Liver (tissue), 9 donors: ENCODE results near the gene CBFA2T3. TPM values are rescaled to one million over a fixed set of nuclear protein-coding genes. Genes with fewer than 3 reads are reported as not detected.

Source experiments
- DNase-seq: peaks from one replicate; pipeline ENCODE4 v3.0.0-alpha.2; 2017; ENCODE audit warnings: low spot score
- H3K27ac ChIP-seq, 2 donors: one replicate each; pipeline ENCODE4 v1.7.0; 2013; ENCODE audit warnings: inconsistent platforms in 2 of 2, low read length in 2 of 2, control low read depth in 1 of 2, low read depth in 1 of 2, mild to moderate bottlenecking in 1 of 2
- H3K27me3 ChIP-seq, 4 donors: one replicate each; pipeline versions ENCODE4 v1.6.1 to v1.7.0; 2013; ENCODE audit warnings: low read length in 3 of 4, inconsistent platforms in 1 of 4, mild to moderate bottlenecking in 1 of 4, moderate library complexity in 1 of 4; ENCODE audit not compliant: control insufficient read depth in 4 of 4, insufficient read depth in 4 of 4
- H3K36me3 ChIP-seq, 4 donors: one replicate each; pipeline versions ENCODE4 v1.6.1 to v1.7.0; 2013; ENCODE audit warnings: low read length in 3 of 4, mild to moderate bottlenecking in 3 of 4, low read depth in 1 of 4, moderate library complexity in 1 of 4; ENCODE audit not compliant: control insufficient read depth in 4 of 4, insufficient read depth in 3 of 4
- H3K4me1 ChIP-seq, 4 donors: one replicate each; pipeline versions ENCODE4 v1.6.1 to v1.7.0; 2013; ENCODE audit warnings: low read length in 3 of 4, mild to moderate bottlenecking in 3 of 4, moderate library complexity in 1 of 4; ENCODE audit not compliant: control insufficient read depth in 4 of 4, insufficient read depth in 4 of 4
- H3K4me3 ChIP-seq, 3 donors: one replicate each; pipeline versions ENCODE4 v1.6.1 to v1.7.0; 2013; ENCODE audit warnings: low read length in 3 of 3, control low read depth in 1 of 3, low read depth in 1 of 3, mild to moderate bottlenecking in 1 of 3
- H3K9ac ChIP-seq, 2 donors: one replicate each; pipeline ENCODE4 v1.7.0; 2013; ENCODE audit warnings: low read length in 2 of 2, mild to moderate bottlenecking in 2 of 2, moderate library complexity in 2 of 2, control low read depth in 1 of 2, low read depth in 1 of 2
- H3K9me3 ChIP-seq, 4 donors: one replicate each; pipeline versions ENCODE4 v1.6.1 to v1.7.0; 2013; ENCODE audit warnings: low read length in 3 of 4; ENCODE audit not compliant: control insufficient read depth in 4 of 4
- ATF3 ChIP-seq: IDR thresholded peaks from 2 replicates; pipeline ENCODE4 v1.6.1; 2016; ENCODE audit warnings: antibody characterized with exemption
- CTCF ChIP-seq: fragments of 150-350 bp; IDR thresholded peaks from 2 replicates; pipeline ENCODE4 v1.5.1; 2017; ENCODE audit warnings: improper control_type of control experiment, low read depth, low read length; ENCODE audit not compliant: missing input control
- EGR1 ChIP-seq, 2 donors: IDR thresholded peaks; 2 replicates each; pipeline ENCODE4 v1.6.1; 2016 to 2018; ENCODE audit warnings: antibody characterized with exemption in 2 of 2, low read depth in 2 of 2
- FOXA1 ChIP-seq: IDR thresholded peaks from 2 replicates; pipeline ENCODE4 v1.6.1; 2016; ENCODE audit warnings: antibody characterized with exemption
- FOXA2 ChIP-seq: IDR thresholded peaks from 2 replicates; pipeline ENCODE4 v1.6.1; 2016; ENCODE audit warnings: antibody characterized with exemption
- GABPA ChIP-seq, 2 donors: IDR thresholded peaks in 1 of 2; conservative IDR thresholded peaks in 1 of 2; 2 replicates each; pipeline ENCODE4 v1.6.1; 2016; ENCODE audit warnings: antibody characterized with exemption in 2 of 2, mild to moderate bottlenecking in 1 of 2, moderate library complexity in 1 of 2
- HNF4A ChIP-seq, 2 donors: conservative IDR thresholded peaks; 2 replicates each; pipeline ENCODE4 v1.6.1; 2016; ENCODE audit warnings: antibody characterized with exemption in 2 of 2, mild to moderate bottlenecking in 2 of 2
- HNF4G ChIP-seq: IDR thresholded peaks from 2 replicates; pipeline ENCODE4 v1.6.1; 2016; ENCODE audit warnings: antibody characterized with exemption
- JUND ChIP-seq, 2 donors: IDR thresholded peaks; 2 replicates each; pipeline ENCODE4 v1.6.1; 2016; ENCODE audit warnings: antibody characterized with exemption in 2 of 2
- NR2F2 ChIP-seq: IDR thresholded peaks from 2 replicates; pipeline ENCODE4 v1.6.1; 2016; ENCODE audit warnings: antibody characterized with exemption
- RXRA ChIP-seq, 2 donors: IDR thresholded peaks; 2 replicates each; pipeline ENCODE4 v1.6.1; 2017 to 2018; ENCODE audit warnings: antibody characterized with exemption in 2 of 2, mild to moderate bottlenecking in 1 of 2
- SP1 ChIP-seq: IDR thresholded peaks from 2 replicates; pipeline ENCODE4 v1.6.1; 2018; ENCODE audit warnings: antibody characterized with exemption, mild to moderate bottlenecking
- TAF1 ChIP-seq: conservative IDR thresholded peaks from 2 replicates; pipeline ENCODE4 v1.6.1; 2016; ENCODE audit warnings: antibody characterized with exemption, mild to moderate bottlenecking
- YY1 ChIP-seq: IDR thresholded peaks from 2 replicates; pipeline ENCODE4 v1.6.1; 2016; ENCODE audit warnings: antibody characterized with exemption, mild to moderate bottlenecking
- ZBTB33 ChIP-seq: IDR thresholded peaks from 2 replicates; pipeline ENCODE4 v1.6.1; 2016; ENCODE audit warnings: antibody characterized with exemption
- WGBS: extraction: QIAGEN DNeasy Blood & Tissue Kit; methylation state at CpG from one replicate; pipeline ENCODE4 v1.1.7; 2013; 5-methylcytosine and 5-hydroxymethylcytosine counted together
- polyA plus RNA-seq, 2 donors: library from polyadenylated mRNA; stranded (reverse) in 1 of 2; unstranded in 1 of 2; fragments of 200-250 nt in 1 of 2; fragments of >200 nt in 1 of 2; fragmentation: Nextera tagmentation in 1 of 2; extraction: Ambion mirVana in 1 of 2; gene quantifications; one replicate each; pipeline versions ENCODE4 v1.2.1 to v1.2.3, GENCODE V29; 2013 to 2015
- total RNA-seq, 2 donors: library from RNA; depleted of rRNA; stranded (reverse); fragments of >200 nt; gene quantifications; one replicate each; pipeline ENCODE4 v1.2.3, GENCODE V29; 2014
- TF ChIP-seq, protein P1 (sequence below): IDR thresholded peaks from 2 replicates; pipeline ENCODE4 v1.6.1; 2016; ENCODE audit warnings: antibody characterized with exemption
- TF ChIP-seq, protein P2 (sequence below): IDR thresholded peaks from 2 replicates; pipeline ENCODE4 v1.6.1; 2016; ENCODE audit warnings: antibody characterized with exemption, mild to moderate bottlenecking
- donor health status: healthy.
- donor health status: healthy.
- donor health status: healthy.
- donor health status: healthy.
- donor health status: healthy.

Gene CBFA2T3
- total and polyA plus RNA-seq, 4 donors: 1.4 to 4.5 (median 3.1) TPM

GRCh38 chr16:88911136-88911945, 65.7 kb downstream of the CBFA2T3 start:
- Histone ChIP-seq H3K27me3 (no peaks in the 10 kb centered on the region), H3K9me3 (no peaks in the 10 kb centered on the region), H3K27ac (no peak overlapping the region), H3K4me1 (no peaks in the 10 kb centered on the region), H3K9ac (no peak overlapping the region), H3K4me3 (no peak overlapping the region), H3K36me3 (no peaks in the 10 kb centered on the region)
- no peak for TF ChIP-seq ATF3
- no peak for TF ChIP-seq ZBTB33
- no peak for TF ChIP-seq TAF1
- no peak for TF ChIP-seq FOXA1
- no peak for TF ChIP-seq YY1
- TF ChIP-seq SP1: no peak
- TF ChIP-seq EGR1 (IDR thresholded peaks at IDR 0.05; ENCODE audit: low read depth in 2 of 2): no peak
- TF ChIP-seq FOXA2: no peak
- TF ChIP-seq NR2F2: no peak
- TF ChIP-seq HNF4A (conservative IDR thresholded peaks at IDR 0.05): no peak
- DNase-seq: no peak
- 71% methylated on average over 36 of the region's 36 CpGs for WGBS

DNA sequence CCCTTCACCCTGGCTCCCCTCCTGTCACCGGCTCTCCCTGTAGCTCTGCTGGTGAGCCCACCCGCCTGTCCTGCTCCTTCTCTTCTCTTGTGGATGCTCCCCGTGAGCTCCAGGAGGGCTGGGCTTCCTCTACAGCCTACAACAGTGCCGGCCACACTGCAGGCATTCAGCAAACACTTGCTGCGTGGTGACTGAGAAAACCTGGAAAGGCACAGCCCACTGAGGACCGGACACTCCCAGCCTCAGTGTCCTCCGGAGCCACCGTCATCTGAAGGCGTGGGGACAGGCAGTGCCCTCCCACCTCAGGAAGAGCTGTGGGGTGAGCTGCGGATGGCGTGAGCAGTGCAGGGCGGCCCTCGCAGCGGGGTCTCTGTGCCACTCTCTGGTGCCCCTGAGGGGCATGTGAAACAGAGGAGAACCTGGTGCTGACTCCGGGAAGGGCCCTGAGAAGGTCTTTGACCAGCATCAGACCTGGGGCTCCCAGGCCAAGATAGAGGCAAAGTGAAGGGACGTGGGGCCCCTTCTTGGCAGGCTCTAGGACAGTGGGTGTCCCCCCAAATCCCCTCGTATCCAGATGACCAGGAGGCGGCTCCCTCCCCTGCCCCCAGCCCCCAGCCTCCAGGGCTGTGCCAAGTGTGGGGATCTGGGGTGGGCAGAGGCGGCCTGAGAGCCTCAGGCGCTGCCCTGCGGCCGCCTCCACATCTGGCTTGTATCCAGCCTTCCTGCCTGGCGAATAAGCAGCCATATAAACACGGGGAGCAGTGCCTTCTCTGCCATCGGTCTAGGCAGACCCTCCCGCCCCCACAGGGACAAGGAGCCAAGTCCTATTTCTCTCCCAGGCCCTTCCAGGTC, 66.5 kb downstream of the CBFA2T3 start:
- TF ChIP-seq TAF1 (no peak), CTCF (no peak), JUND (IDR thresholded peaks at IDR 0.05) (no peak), FOXA1 (no peak), GABPA (IDR thresholded peaks at IDR 0.05 in 1 of 2, conservative IDR thresholded peaks at IDR 0.05 in 1 of 2) (no peak), SP1 (no peak), YY1 (no peak), HNF4G (no peak), RXRA (IDR thresholded peaks at IDR 0.05) (no peak), NR2F2 (no peak), ATF3 (no peak), ZBTB33 (no peak), EGR1 (IDR thresholded peaks at IDR 0.05; ENCODE audit: low read depth in 2 of 2) (no peak), HNF4A (conservative IDR thresholded peaks at IDR 0.05) (no peak), FOXA2 (no peak)
- TF ChIP-seq, protein P1, sequence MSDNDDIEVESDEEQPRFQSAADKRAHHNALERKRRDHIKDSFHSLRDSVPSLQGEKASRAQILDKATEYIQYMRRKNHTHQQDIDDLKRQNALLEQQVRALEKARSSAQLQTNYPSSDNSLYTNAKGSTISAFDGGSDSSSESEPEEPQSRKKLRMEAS: no peak
- TF ChIP-seq, protein P2, sequence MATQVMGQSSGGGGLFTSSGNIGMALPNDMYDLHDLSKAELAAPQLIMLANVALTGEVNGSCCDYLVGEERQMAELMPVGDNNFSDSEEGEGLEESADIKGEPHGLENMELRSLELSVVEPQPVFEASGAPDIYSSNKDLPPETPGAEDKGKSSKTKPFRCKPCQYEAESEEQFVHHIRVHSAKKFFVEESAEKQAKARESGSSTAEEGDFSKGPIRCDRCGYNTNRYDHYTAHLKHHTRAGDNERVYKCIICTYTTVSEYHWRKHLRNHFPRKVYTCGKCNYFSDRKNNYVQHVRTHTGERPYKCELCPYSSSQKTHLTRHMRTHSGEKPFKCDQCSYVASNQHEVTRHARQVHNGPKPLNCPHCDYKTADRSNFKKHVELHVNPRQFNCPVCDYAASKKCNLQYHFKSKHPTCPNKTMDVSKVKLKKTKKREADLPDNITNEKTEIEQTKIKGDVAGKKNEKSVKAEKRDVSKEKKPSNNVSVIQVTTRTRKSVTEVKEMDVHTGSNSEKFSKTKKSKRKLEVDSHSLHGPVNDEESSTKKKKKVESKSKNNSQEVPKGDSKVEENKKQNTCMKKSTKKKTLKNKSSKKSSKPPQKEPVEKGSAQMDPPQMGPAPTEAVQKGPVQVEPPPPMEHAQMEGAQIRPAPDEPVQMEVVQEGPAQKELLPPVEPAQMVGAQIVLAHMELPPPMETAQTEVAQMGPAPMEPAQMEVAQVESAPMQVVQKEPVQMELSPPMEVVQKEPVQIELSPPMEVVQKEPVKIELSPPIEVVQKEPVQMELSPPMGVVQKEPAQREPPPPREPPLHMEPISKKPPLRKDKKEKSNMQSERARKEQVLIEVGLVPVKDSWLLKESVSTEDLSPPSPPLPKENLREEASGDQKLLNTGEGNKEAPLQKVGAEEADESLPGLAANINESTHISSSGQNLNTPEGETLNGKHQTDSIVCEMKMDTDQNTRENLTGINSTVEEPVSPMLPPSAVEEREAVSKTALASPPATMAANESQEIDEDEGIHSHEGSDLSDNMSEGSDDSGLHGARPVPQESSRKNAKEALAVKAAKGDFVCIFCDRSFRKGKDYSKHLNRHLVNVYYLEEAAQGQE: no peak
- no peak overlapping the region for H3K4me3 ChIP-seq
- H3K36me3 ChIP-seq: no peaks in the 10 kb centered on the region
- no peak for DNase-seq
- no peaks in the 10 kb centered on the region for H3K27me3 ChIP-seq
- H3K4me1 ChIP-seq: no peaks in the 10 kb centered on the region
- H3K9me3 ChIP-seq: no peaks in the 10 kb centered on the region
- no peak overlapping the region for H3K27ac ChIP-seq
- 58% methylated on average over 26 of the region's 26 CpGs for WGBS
- no peak overlapping the region for H3K9ac ChIP-seq
